GM19043 (cell line): Measurements from ENCODE around the gene CAV3.

ENCODE experiments used
- ATAC-seq: cut with Tn5 transposase; IDR thresholded peaks from one replicate; pipeline ENCODE4 v1.9.1; 2021; ENCODE audit warnings: low read depth; ENCODE audit not compliant: unreplicated experiment

Gene CAV3

GRCh38 chr3:8759038-8759707, 25.6 kb downstream of the CAV3 start:
- ATAC-seq: no peak

GRCh38 chr3:8760091-8760490, 26.5 kb downstream of the CAV3 start:
- no peak for ATAC-seq

GRCh38 chr3:8760506-8760905, 26.9 kb downstream of the CAV3 start:
- ATAC-seq: no peak

- no peak for ATAC-seq
Observed at GRCh38 chr3:8761866-8762265, 28.3 kb downstream of the CAV3 start.

GRCh38 chr3:8762607-8763377, 29.2 kb downstream of the CAV3 start:
- no peak for ATAC-seq

GRCh38 chr3:8764528-8764927, 30.9 kb downstream of the CAV3 start:
- ATAC-seq: no peak

- ATAC-seq: no peak
Observed at GRCh38 chr3:8765528-8765927, 31.9 kb downstream of the CAV3 start.

- no peak for ATAC-seq
Observed at GRCh38 chr3:8766148-8766547, 32.5 kb downstream of the CAV3 start.

GRCh38 chr3:8767256-8767666, 33.7 kb downstream of the CAV3 start:
- no peak for ATAC-seq

GRCh38 chr3:8767667-8768363, 34.2 kb downstream of the CAV3 start:
- peak; percentile 53 for ATAC-seq

GRCh38 chr3:8768364-8769087, 34.9 kb downstream of the CAV3 start:
- peak; percentile 12 for ATAC-seq

GRCh38 chr3:8769088-8769822, 35.7 kb downstream of the CAV3 start, which contains the start of gene OXTR:
OXTR (minus strand) TSS chr3:8769613; CDS start chr3:8768187, 1,426 bp downstream.
- ATAC-seq: peak; percentile 64

- no peak for ATAC-seq
Observed at GRCh38 chr3:8773941-8774542, 40.4 kb downstream of the CAV3 start.

- ATAC-seq: no peak
Observed at GRCh38 chr3:8775181-8775580, 41.6 kb downstream of the CAV3 start.

- ATAC-seq: no peak
Observed at GRCh38 chr3:8775602-8776001, 42.0 kb downstream of the CAV3 start.

GRCh38 chr3:8776406-8776805, 42.8 kb downstream of the CAV3 start:
- ATAC-seq: no peak

- ATAC-seq: no peak
Observed at GRCh38 chr3:8777201-8777977, 43.8 kb downstream of the CAV3 start.

- no peak for ATAC-seq
Observed at GRCh38 chr3:8777978-8778267, 44.3 kb downstream of the CAV3 start.

GRCh38 chr3:8778475-8778874, 44.9 kb downstream of the CAV3 start:
- no peak for ATAC-seq
